WTC11 (cell line): ENCODE results near the gene MPST.

Experiments
- ATF2 ChIP-seq: sonication (generic); formaldehyde crosslinking; IDR thresholded peaks from 2 replicates; pipeline ENCODE4 v1.8.1; 2022; ENCODE audit warnings: low read depth, missing genetic modification reagents, borderline replicate concordance
- ETV6 ChIP-seq: sonication (generic); formaldehyde crosslinking; IDR thresholded peaks from 2 replicates; pipeline ENCODE4 v1.8.1; 2022; ENCODE audit warnings: mild to moderate bottlenecking, missing genetic modification reagents
- IRF1 ChIP-seq: sonication (generic); formaldehyde crosslinking; IDR thresholded peaks from 2 replicates; pipeline ENCODE4 v1.8.0; 2023; ENCODE audit warnings: missing genetic modification reagents
- NFYB ChIP-seq: sonication (generic); formaldehyde crosslinking; conservative IDR thresholded peaks from 2 replicates; pipeline ENCODE4 v1.8.0; 2022; ENCODE audit warnings: low read depth, missing genetic modification reagents
- NR3C1 ChIP-seq: sonication (generic); formaldehyde crosslinking; conservative IDR thresholded peaks from 2 replicates; pipeline ENCODE4 v1.8.1; 2023; ENCODE audit warnings: low read depth, mild to moderate bottlenecking, missing genetic modification reagents
- ZNF138 ChIP-seq: sonication (generic); formaldehyde crosslinking; conservative IDR thresholded peaks from 2 replicates; pipeline ENCODE4 v1.8.1; 2022; ENCODE audit warnings: mild to moderate bottlenecking, moderate library complexity, missing genetic modification reagents
- ZNF263 ChIP-seq: sonication (generic); formaldehyde crosslinking; IDR thresholded peaks from 2 replicates; pipeline ENCODE4 v1.8.1; 2022; ENCODE audit warnings: low read depth, mild to moderate bottlenecking, moderate library complexity, missing genetic modification reagents
- TF ChIP-seq, protein P1 (sequence below): fragments of 200-600 bp; IDR thresholded peaks from 2 replicates; pipeline ENCODE4 v1.8.0; 2022; ENCODE audit warnings: antibody characterized with exemption

GRCh38 chr22:37017356-37017755 is 2.2 kb upstream of the MPST start:
- no peak for TF ChIP-seq NFYB (CRISPR knock-in tag)
- no peak for TF ChIP-seq NR3C1 (CRISPR knock-in tag)
- TF ChIP-seq, protein P1, sequence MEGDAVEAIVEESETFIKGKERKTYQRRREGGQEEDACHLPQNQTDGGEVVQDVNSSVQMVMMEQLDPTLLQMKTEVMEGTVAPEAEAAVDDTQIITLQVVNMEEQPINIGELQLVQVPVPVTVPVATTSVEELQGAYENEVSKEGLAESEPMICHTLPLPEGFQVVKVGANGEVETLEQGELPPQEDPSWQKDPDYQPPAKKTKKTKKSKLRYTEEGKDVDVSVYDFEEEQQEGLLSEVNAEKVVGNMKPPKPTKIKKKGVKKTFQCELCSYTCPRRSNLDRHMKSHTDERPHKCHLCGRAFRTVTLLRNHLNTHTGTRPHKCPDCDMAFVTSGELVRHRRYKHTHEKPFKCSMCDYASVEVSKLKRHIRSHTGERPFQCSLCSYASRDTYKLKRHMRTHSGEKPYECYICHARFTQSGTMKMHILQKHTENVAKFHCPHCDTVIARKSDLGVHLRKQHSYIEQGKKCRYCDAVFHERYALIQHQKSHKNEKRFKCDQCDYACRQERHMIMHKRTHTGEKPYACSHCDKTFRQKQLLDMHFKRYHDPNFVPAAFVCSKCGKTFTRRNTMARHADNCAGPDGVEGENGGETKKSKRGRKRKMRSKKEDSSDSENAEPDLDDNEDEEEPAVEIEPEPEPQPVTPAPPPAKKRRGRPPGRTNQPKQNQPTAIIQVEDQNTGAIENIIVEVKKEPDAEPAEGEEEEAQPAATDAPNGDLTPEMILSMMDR, result no peak
- TF ChIP-seq IRF1 (CRISPR knock-in tag), result no peak
- TF ChIP-seq ZNF138 (CRISPR knock-in tag), result no peak
- no peak for TF ChIP-seq ZNF263
- TF ChIP-seq ETV6 (CRISPR knock-in tag), result no peak
- no peak for TF ChIP-seq ATF2 (CRISPR knock-in tag)
